D721Med (cell line): ENCODE results near the gene OTUD6A.

Experiments used
- DNase-seq: peaks from one replicate; pipeline ENCODE4 v3.0.0; 2011; ENCODE audit warnings: low spot score; ENCODE audit not compliant: insufficient read length
- FAIRE-seq: peaks from 2 replicates; lab custom pipeline; 2011; peaks lifted over from hg19 to GRCh38; lab: Jason Lieb, UNC
- CTCF ChIP-seq: IDR thresholded peaks from 2 replicates; pipeline ENCODE4 v1.5.1; 2012; ENCODE audit warnings: mild to moderate bottlenecking, control low read depth; ENCODE audit not compliant: insufficient read depth; ENCODE audit errors: missing control alignments

The OTUD6A gene

DNA sequence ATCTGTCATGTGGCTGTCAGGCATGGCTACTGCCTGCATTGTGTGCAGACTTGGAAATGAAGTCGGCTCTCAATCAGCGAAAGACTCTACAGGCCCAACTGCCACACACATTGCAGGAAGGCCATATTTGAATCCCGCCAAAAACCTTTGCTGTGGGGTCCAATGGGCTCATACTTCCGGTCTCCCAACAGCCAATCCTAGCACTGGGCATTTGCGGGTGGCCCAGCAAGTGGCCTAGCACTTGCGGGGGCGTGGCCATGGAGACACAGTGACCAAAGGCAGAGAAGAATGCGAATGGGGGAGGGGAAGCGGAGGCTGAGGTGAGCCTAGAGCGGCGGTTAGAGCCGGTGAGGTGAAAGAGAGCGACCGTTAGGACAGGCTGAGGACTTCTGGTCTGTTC is at the start of gene OTUD6A:
Gene OTUD6A, plus strand, starts transcription at position 382 of the 400 bp plus-strand sequence. CDS start 68 bp downstream, outside the sequence.
- TF ChIP-seq CTCF: no peak
- DNase-seq (no peak), FAIRE-seq (no peak)

DNA sequence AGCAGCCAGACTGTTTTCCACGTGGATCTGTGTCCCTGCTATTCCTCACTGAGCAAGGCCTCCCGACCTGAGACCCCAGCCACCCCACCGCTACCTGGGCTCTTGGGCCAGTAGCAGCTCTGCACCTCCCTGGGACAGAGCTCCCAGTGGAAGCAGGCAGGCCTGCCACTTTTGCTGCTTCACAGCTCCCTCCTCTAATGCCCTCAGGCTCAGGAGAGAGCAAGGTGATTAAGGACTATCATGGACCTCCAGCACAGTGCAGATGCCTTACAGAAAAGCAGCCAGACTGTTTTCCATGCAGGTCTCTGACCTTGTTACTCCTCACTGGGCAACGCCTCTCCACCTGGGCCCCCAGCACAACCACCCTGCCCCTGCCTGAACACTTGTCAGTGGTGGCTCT is 49.5 kb upstream of the OTUD6A start:
- FAIRE-seq (no peak), DNase-seq (no peak)
- no peak for TF ChIP-seq CTCF

DNA sequence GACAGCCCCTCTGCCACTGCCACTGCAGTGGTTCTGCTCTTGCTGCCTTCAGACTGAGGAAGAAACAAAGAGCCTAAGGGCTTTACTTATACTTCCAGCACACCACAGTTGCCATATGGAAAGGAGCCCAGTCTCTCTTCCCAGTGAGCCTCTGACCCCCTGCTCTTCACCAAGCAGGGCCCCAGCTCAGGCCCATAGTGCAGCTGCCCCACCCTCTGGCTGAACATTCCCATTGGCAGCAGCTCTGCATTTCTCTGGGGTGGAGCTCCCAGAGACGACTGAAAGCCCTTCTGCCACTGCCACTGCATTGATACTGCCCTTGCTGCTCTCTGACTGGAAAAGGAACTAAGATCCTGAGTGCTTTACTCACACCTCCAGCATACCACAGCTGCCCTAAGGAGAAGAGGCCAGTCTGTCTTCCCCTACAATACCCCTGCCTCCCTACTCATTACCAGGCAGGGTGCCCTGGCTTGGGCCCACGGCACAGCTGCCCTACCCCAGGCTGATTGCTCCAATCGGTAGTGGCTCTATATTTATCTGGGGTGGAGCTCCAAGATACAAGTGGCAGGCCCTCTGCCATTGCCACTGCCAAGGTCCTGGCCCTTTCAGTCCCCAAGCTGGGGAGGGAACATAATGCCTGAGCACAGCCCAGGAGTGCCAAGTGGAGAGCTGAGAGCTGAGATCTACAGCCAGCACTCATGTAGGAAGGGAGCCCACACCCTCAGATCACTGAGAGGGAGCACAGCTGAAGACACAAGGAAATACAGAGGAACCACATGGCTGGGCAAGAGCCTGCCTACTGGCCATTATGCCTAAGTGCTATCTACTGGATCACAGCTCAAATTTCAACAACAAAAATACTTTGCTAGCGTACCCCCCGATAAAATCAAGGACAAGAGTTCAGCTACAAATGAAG is 48.5 kb upstream of the OTUD6A start:
- FAIRE-seq: no peak
- no peak for DNase-seq
- no peak for TF ChIP-seq CTCF

- no peak for TF ChIP-seq CTCF
- no peak for FAIRE-seq
- no peak for DNase-seq
Measured at GRCh38 chrX:70016513-70016912, 45.7 kb upstream of the OTUD6A start.

GRCh38 chrX:70022616-70023015 is 39.6 kb upstream of the OTUD6A start:
- DNase-seq (no peak), FAIRE-seq (no peak)
- TF ChIP-seq CTCF: no peak

GRCh38 chrX:70025464-70025863 is 36.8 kb upstream of the OTUD6A start:
- FAIRE-seq (no peak), DNase-seq (no peak)
- TF ChIP-seq CTCF: no peak
